Measurements from ENCODE around the gene FHIT.

The FHIT gene

DNA sequence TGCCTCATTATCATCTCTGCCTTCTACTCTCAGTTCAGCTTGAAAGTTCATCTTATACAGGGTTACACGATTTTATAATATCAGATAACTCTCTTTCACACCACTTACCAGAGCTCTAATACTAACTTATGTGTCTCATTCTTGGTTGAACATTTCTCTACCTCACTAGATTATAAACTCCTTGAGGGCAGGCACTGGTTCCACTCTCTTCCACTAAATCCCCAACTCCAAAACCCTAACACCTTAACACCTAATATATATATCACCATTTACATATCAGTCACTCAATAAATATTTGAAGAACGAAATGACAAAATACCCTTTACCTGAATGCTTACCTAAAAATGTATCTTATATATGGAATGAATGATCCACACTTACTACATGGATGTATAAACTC is 977.2 kb downstream of the FHIT start:
- no peak for DNase-seq (ENCODE audit: low read depth)
- in situ Hi-C loops (cut with HindIII; ENCODE audit: low sequenced_read_pairs): no loop called here
- H3K4me3 ChIP-seq (ENCODE audit: low read depth, low read length): no peak overlapping the region
- TF ChIP-seq CTCF (IDR thresholded peaks at IDR 0.05; ENCODE audit: low read depth, low read length, missing control alignments): no peak

DNA sequence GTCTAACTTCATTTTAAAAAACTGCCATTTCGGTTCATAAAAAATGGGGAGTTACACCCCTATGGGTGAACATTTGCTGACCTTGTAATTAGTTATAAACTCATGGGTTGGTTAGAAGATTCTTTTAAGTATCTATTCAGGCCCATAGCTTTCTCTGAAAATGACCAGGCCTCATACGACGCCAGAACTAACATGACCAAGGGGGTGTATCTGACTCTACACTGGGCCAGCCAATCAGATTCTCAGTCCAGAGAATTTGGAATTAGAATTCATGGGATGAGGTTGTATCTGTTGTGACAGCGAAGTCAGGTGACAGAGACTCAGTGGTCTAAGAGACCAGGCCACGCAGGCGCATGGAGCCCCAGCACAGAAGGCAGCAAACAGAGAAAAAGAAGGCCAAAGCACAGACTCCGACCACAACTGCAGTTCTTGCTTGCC is 981.4 kb downstream of the FHIT start:
- in situ Hi-C loops (cut with HindIII; ENCODE audit: low sequenced_read_pairs): no loop called here
- TF ChIP-seq CTCF (IDR thresholded peaks at IDR 0.05; ENCODE audit: low read depth, low read length, missing control alignments): no peak
- no peak overlapping the region for H3K4me3 ChIP-seq (ENCODE audit: low read depth, low read length)
- no peak for DNase-seq (ENCODE audit: low read depth)

DNA sequence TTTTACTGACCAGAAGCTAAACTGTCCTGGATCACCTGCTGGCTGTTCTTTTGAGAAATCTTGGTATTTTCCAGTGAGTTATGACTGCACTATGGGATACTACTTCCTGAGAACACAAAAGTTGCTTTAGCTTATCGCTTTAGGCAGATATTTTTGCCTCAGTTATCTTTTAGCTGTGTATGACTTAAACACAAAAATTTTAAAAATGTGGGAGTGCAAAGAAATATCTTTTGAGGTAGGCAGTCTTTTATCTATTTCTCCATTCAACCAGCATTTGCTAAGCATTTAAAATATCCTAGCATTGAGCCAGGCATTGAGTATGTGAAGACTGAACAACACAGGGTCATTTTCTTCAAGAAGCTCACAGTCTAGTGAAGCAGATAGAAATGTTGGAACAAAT is 981.9 kb downstream of the FHIT start:
- DNase-seq (ENCODE audit: low read depth): no peak
- in situ Hi-C loops (cut with HindIII; ENCODE audit: low sequenced_read_pairs): no loop called here
- H3K4me3 ChIP-seq (ENCODE audit: low read depth, low read length): no peak overlapping the region
- TF ChIP-seq CTCF (IDR thresholded peaks at IDR 0.05; ENCODE audit: low read depth, low read length, missing control alignments): no peak

GRCh38 chr3:60268123-60268522 is 983.1 kb downstream of the FHIT start:
- TF ChIP-seq CTCF (IDR thresholded peaks at IDR 0.05; ENCODE audit: low read depth, low read length, missing control alignments): no peak
- no peak for DNase-seq (ENCODE audit: low read depth)
- no peak overlapping the region for H3K4me3 ChIP-seq (ENCODE audit: low read depth, low read length)
- in situ Hi-C loops (cut with HindIII; ENCODE audit: low sequenced_read_pairs): no loop called here

- in situ Hi-C loops (cut with HindIII; ENCODE audit: low sequenced_read_pairs): no loop called here
- no peak for DNase-seq (ENCODE audit: low read depth)
- TF ChIP-seq CTCF (IDR thresholded peaks at IDR 0.05; ENCODE audit: low read depth, low read length, missing control alignments): no peak
- H3K4me3 ChIP-seq (ENCODE audit: low read depth, low read length): no peak overlapping the region
Measured at GRCh38 chr3:60266444-60266843, 984.8 kb downstream of the FHIT start.

- DNase-seq (ENCODE audit: low read depth): no peak
- no peak overlapping the region for H3K4me3 ChIP-seq (ENCODE audit: low read depth, low read length)
- TF ChIP-seq CTCF (IDR thresholded peaks at IDR 0.05; ENCODE audit: low read depth, low read length, missing control alignments): no peak
- in situ Hi-C loops (cut with HindIII; ENCODE audit: low sequenced_read_pairs): no loop called here
Measured at GRCh38 chr3:60263191-60263590, 988.1 kb downstream of the FHIT start.

- in situ Hi-C loops (cut with HindIII; ENCODE audit: low sequenced_read_pairs): no loop called here
- H3K4me3 ChIP-seq (ENCODE audit: low read depth, low read length): no peak overlapping the region
- TF ChIP-seq CTCF (IDR thresholded peaks at IDR 0.05; ENCODE audit: low read depth, low read length, missing control alignments): no peak
- no peak for DNase-seq (ENCODE audit: low read depth)
Measured at GRCh38 chr3:60262546-60262945, 988.7 kb downstream of the FHIT start.

Data from astrocyte of the cerebellum (primary cell).